Measurements from ENCODE around the gene TFCP2L1. TPM values are rescaled to one million over a fixed set of nuclear protein-coding genes. Genes with fewer than 3 reads are reported as not detected.
A peak's percentile ranks its signal among the peaks of the same experiment; 100 is the strongest.

The TFCP2L1 gene
- total and polyA plus RNA-seq, 7 experiments from 2014 or later: 0.19 to 0.24 TPM; not detected in 5

DNA sequence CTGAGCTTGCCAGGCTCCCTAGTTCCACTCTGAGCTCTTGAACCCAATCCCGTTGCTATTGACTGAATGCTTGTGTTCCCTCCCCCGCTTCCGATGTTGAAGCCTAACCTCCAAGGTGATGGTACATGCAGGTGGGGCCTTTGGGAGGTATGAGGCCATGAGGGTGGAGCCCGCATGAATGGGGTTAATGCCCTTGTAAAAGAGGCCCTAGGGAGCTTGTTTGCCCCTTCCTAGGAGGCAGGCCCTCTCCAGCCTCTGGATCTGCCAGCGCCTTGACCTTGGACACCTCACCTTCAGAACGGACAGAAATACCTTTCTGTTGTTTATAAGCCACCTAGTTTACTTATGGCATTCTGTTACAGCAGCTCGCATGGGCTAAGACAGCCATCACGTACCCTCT is 71.6 kb downstream of the TFCP2L1 start:
- Mint-ChIP-seq H3K27ac (no peak overlapping the region), H3K4me3 (no peak overlapping the region), H3K4me1 (peaks cover 0 to 1% (median 0%) of the 10 kb centered on the region in 7 donors), H3K9me3 (no peaks in the 10 kb centered on the region), H3K36me3 (no peaks in the 10 kb centered on the region), H3K27me3 (peaks cover 0 to 9% (median 0%) of the 10 kb centered on the region in 5 donors)
- CTCF ChIA-PET: no interaction called here
- POLR2A ChIA-PET: no interaction called here
- ATAC-seq: no peak
- DNase-seq: no peak
- Histone ChIP-seq H3K27ac (ENCODE audit: low read depth, low read length) (no peak overlapping the region), H3K9me3 (ENCODE audit: control insufficient read depth in 2 of 3, low read length in 3 of 3) (no peaks in the 10 kb centered on the region), H3K4me1 (ENCODE audit: control insufficient read depth in 2 of 2, insufficient read depth in 2 of 2, low read length in 2 of 2) (no peaks in the 10 kb centered on the region), H3K27me3 (ENCODE audit: control insufficient read depth in 2 of 2, insufficient read depth in 2 of 2, low read length in 2 of 2) (no peaks in the 10 kb centered on the region), H3K36me3 (ENCODE audit: control insufficient read depth in 2 of 3, insufficient read depth in 3 of 3, low read length in 3 of 3) (no peaks in the 10 kb centered on the region), H3K4me3 (ENCODE audit: low read length) (no peak overlapping the region)
- intact Hi-C loops (cut with micrococcal nuclease): no loop called here

DNA sequence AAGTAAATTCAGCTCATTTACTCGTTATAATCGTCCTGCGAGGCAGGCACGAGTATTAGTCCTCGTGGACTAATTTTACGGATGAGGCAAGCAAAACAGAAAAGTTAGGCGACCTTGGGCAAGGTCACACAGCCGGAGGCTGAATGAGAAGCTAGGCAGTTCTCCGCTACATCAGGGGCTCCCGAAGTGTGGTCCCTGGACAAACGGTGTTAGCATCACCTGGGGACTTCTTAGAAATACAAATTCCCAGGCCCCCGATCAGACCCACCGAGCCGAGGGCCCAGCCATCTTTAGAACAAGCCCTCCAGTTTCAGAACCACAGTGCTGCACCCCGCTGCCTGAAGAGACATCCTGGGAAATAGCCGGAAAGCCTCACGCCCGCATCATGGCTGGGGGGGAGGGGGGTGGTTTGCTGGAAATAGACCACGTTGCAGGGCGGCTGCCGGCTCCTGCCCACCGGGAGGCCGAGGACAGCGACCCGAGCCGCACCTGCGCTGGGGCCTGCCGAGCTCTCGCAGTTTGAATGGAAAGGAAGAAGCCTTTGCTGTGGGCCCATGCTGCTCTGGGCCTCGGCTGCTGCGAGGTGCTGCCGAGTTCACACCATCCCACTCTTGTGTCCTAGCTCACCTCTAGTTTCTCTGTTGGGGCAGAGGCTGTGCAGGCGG is 72.2 kb downstream of the TFCP2L1 start:
- H3K36me3 ChIP-seq (ENCODE audit: control insufficient read depth in 2 of 3, insufficient read depth in 3 of 3, low read length in 3 of 3): no peaks in the 10 kb centered on the region
- Mint-ChIP-seq H3K4me3 (no peak overlapping the region), H3K9me3 (no peaks in the 10 kb centered on the region), H3K36me3 (no peaks in the 10 kb centered on the region), H3K27me3 (peaks cover 0 to 9% (median 0%) of the 10 kb centered on the region in 5 donors), H3K27ac (no peak overlapping the region), H3K4me1 (peaks cover 0 to 1% (median 0%) of the 10 kb centered on the region in 7 donors)
- ChIA-PET POLR2A (no interaction called here), CTCF (no interaction called here)
- H3K4me3 ChIP-seq (ENCODE audit: low read length): no peak overlapping the region
- H3K27ac ChIP-seq (ENCODE audit: low read depth, low read length): no peak overlapping the region
- no peaks in the 10 kb centered on the region for H3K9me3 ChIP-seq (ENCODE audit: control insufficient read depth in 2 of 3, low read length in 3 of 3)
- no peaks in the 10 kb centered on the region for H3K4me1 ChIP-seq (ENCODE audit: control insufficient read depth in 2 of 2, insufficient read depth in 2 of 2, low read length in 2 of 2)
- intact Hi-C loops (cut with micrococcal nuclease): no loop called here
- ATAC-seq (no peak), DNase-seq (no peak)
- H3K27me3 ChIP-seq (ENCODE audit: control insufficient read depth in 2 of 2, insufficient read depth in 2 of 2, low read length in 2 of 2): no peaks in the 10 kb centered on the region

GRCh38 chr2:121211689-121212151 is 73.3 kb downstream of the TFCP2L1 start:
- Histone ChIP-seq H3K27me3 (ENCODE audit: control insufficient read depth in 2 of 2, insufficient read depth in 2 of 2, low read length in 2 of 2) (no peaks in the 10 kb centered on the region), H3K4me1 (ENCODE audit: control insufficient read depth in 2 of 2, insufficient read depth in 2 of 2, low read length in 2 of 2) (no peaks in the 10 kb centered on the region), H3K9me3 (ENCODE audit: control insufficient read depth in 2 of 3, low read length in 3 of 3) (no peaks in the 10 kb centered on the region), H3K4me3 (ENCODE audit: low read length) (no peak overlapping the region), H3K27ac (ENCODE audit: low read depth, low read length) (no peak overlapping the region), H3K36me3 (ENCODE audit: control insufficient read depth in 2 of 3, insufficient read depth in 3 of 3, low read length in 3 of 3) (no peaks in the 10 kb centered on the region)
- H3K4me1 Mint-ChIP-seq: peaks cover 0 to 1% (median 0%) of the 10 kb centered on the region in 7 donors
- H3K9me3 Mint-ChIP-seq: no peaks in the 10 kb centered on the region
- peaks cover 0 to 9% (median 0%) of the 10 kb centered on the region in 5 donors for H3K27me3 Mint-ChIP-seq
- H3K27ac Mint-ChIP-seq: no peak overlapping the region
- H3K36me3 Mint-ChIP-seq: no peaks in the 10 kb centered on the region
- DNase-seq (no peak), ATAC-seq (no peak)
- H3K4me3 Mint-ChIP-seq: no peak overlapping the region
- ChIA-PET POLR2A (no interaction called here), CTCF (no interaction called here)
- intact Hi-C loops (cut with micrococcal nuclease): no loop called here

DNA sequence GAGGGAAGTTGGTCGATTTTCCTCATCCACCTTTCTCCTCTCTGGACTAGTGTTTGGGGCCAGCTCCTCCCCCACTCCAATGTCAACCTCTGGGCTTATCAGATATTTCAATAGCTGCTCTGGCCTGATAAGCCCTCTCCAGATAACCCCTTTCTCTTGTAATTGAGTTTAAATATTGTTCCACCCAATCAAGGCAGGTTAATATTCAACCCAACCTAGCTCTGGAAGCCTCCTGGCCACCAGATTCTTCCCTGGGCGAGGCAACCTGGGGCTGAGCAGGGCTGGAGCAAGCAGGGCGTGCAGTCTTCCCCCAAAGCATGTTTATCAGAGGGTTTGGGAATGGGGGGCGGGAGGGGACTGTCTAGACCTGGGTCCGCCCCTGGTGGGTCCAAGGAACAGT is 73.8 kb downstream of the TFCP2L1 start:
- no peak overlapping the region for H3K27ac ChIP-seq (ENCODE audit: low read depth, low read length)
- H3K27me3 ChIP-seq (ENCODE audit: control insufficient read depth in 2 of 2, insufficient read depth in 2 of 2, low read length in 2 of 2): no peaks in the 10 kb centered on the region
- no peak for DNase-seq
- no peaks in the 10 kb centered on the region for H3K9me3 Mint-ChIP-seq
- no peak overlapping the region for H3K27ac Mint-ChIP-seq
- H3K9me3 ChIP-seq (ENCODE audit: control insufficient read depth in 2 of 3, low read length in 3 of 3): no peaks in the 10 kb centered on the region
- ChIA-PET CTCF (no interaction called here), POLR2A (no interaction called here)
- intact Hi-C loops (cut with micrococcal nuclease): no loop called here
- H3K36me3 Mint-ChIP-seq: no peaks in the 10 kb centered on the region
- no peaks in the 10 kb centered on the region for H3K4me1 Mint-ChIP-seq
- no peaks in the 10 kb centered on the region for H3K36me3 ChIP-seq (ENCODE audit: control insufficient read depth in 2 of 3, insufficient read depth in 3 of 3, low read length in 3 of 3)
- no peak overlapping the region for H3K4me3 Mint-ChIP-seq
- ATAC-seq: no peak
- no peak overlapping the region for H3K4me3 ChIP-seq (ENCODE audit: low read length)
- peaks cover 0 to 9% (median 0%) of the 10 kb centered on the region in 5 donors for H3K27me3 Mint-ChIP-seq
- H3K4me1 ChIP-seq (ENCODE audit: control insufficient read depth in 2 of 2, insufficient read depth in 2 of 2, low read length in 2 of 2): no peaks in the 10 kb centered on the region

DNA sequence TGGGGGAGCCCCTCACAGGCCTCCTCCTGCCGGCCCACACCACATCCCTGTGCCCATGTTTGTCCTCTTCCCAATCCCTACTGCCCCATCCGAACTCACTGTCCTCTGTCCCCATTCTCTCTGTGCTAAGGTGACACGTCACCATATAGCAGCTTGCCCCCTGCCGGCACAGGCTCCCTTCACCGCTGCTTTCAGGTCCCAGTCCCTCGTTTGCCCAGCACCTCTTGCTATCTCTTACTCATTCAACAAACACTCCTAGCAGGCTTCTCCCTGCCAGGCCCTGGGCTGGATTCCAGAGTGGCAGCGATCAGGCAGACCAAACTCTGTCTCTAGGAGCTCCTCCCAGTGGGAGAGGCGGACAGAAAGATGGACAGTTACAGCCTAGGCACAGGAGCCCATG is 74.3 kb downstream of the TFCP2L1 start:
- Mint-ChIP-seq H3K36me3 (no peaks in the 10 kb centered on the region), H3K9me3 (no peaks in the 10 kb centered on the region), H3K4me1 (no peaks in the 10 kb centered on the region), H3K27me3 (peaks cover 0 to 9% (median 0%) of the 10 kb centered on the region in 5 donors), H3K4me3 (no peak overlapping the region), H3K27ac (no peak overlapping the region)
- no peaks in the 10 kb centered on the region for H3K9me3 ChIP-seq (ENCODE audit: control insufficient read depth in 2 of 3, low read length in 3 of 3)
- H3K27me3 ChIP-seq (ENCODE audit: control insufficient read depth in 2 of 2, insufficient read depth in 2 of 2, low read length in 2 of 2): no peaks in the 10 kb centered on the region
- ATAC-seq (peak; percentile 12), DNase-seq (no peak)
- no peak overlapping the region for H3K27ac ChIP-seq (ENCODE audit: low read depth, low read length)
- no peak overlapping the region for H3K4me3 ChIP-seq (ENCODE audit: low read length)
- CTCF ChIA-PET: no interaction called here
- no peaks in the 10 kb centered on the region for H3K4me1 ChIP-seq (ENCODE audit: control insufficient read depth in 2 of 2, insufficient read depth in 2 of 2, low read length in 2 of 2)
- POLR2A ChIA-PET: no interaction called here
- intact Hi-C loops (cut with micrococcal nuclease): no loop called here
- H3K36me3 ChIP-seq (ENCODE audit: control insufficient read depth in 2 of 3, insufficient read depth in 3 of 3, low read length in 3 of 3): no peaks in the 10 kb centered on the region

DNA sequence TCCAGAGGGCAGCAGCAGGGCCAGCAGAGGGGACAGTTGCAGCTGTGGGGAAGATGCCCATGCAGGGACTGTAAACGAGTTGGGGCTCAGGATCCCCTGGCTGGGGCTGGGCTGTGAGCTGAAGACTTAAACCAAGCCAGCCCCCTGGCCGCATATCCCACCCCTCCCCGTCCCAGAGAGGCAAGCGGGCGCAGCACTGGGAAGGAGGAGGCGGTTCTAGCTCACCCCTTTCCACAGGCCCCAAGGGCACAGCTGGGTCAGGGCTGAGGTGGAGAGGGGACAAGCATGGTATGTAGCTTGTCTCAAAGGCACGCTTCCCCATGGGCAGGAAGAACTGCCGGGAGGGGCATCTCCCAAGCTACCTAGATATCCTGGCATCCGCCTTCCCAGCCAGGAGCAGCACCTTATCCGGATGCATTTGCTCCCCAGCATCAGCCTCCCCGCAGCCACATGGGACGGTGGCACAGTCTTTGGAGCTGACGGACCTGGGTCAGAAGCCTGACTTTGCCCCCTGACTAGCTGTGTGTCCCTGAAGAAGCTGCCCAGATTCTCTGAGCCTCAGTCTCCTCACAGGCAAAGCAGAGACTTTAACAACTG is 75.9 kb downstream of the TFCP2L1 start:
- Mint-ChIP-seq H3K4me1 (no peaks in the 10 kb centered on the region), H3K36me3 (no peaks in the 10 kb centered on the region), H3K27ac (no peak overlapping the region), H3K4me3 (no peak overlapping the region), H3K27me3 (peaks cover 0 to 5% (median 0%) of the 10 kb centered on the region in 5 donors), H3K9me3 (no peaks in the 10 kb centered on the region)
- no peaks in the 10 kb centered on the region for H3K4me1 ChIP-seq (ENCODE audit: control insufficient read depth in 2 of 2, insufficient read depth in 2 of 2, low read length in 2 of 2)
- H3K27me3 ChIP-seq (ENCODE audit: control insufficient read depth in 2 of 2, insufficient read depth in 2 of 2, low read length in 2 of 2): no peaks in the 10 kb centered on the region
- no peak overlapping the region for H3K27ac ChIP-seq (ENCODE audit: low read depth, low read length)
- no peaks in the 10 kb centered on the region for H3K9me3 ChIP-seq (ENCODE audit: control insufficient read depth in 2 of 3, low read length in 3 of 3)
- CTCF ChIA-PET: no interaction called here
- intact Hi-C loops (cut with micrococcal nuclease): no loop called here
- H3K4me3 ChIP-seq (ENCODE audit: low read length): no peak overlapping the region
- H3K36me3 ChIP-seq (ENCODE audit: control insufficient read depth in 2 of 3, insufficient read depth in 3 of 3, low read length in 3 of 3): no peaks in the 10 kb centered on the region
- DNase-seq (no peak), ATAC-seq (peak; percentile 10)
- POLR2A ChIA-PET: no interaction called here

DNA sequence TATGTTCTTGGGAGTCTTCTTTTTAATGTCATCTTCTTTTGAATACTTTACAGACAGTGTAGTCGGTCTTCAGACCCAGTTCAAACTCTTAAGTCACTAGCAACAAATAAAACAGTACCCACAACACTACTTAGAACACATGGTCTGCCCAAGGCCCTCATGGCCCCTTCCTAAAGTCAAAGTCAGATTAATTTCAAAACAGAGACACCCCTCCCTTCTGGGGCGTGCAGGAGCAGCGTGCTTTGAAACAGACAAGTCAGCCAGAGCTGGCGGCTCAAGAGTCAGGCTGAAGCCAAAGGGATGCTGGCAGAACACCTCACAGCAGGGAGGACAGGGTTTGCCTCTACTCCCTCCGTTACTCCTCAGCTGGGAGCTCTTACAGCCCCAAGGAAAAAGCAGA is 77.5 kb downstream of the TFCP2L1 start:
- Histone ChIP-seq H3K4me3 (ENCODE audit: low read length) (no peak overlapping the region), H3K27me3 (ENCODE audit: control insufficient read depth in 2 of 2, insufficient read depth in 2 of 2, low read length in 2 of 2) (no peaks in the 10 kb centered on the region), H3K27ac (ENCODE audit: low read depth, low read length) (no peak overlapping the region), H3K36me3 (ENCODE audit: control insufficient read depth in 2 of 3, insufficient read depth in 3 of 3, low read length in 3 of 3) (no peaks in the 10 kb centered on the region), H3K4me1 (ENCODE audit: control insufficient read depth in 2 of 2, insufficient read depth in 2 of 2, low read length in 2 of 2) (no peaks in the 10 kb centered on the region), H3K9me3 (ENCODE audit: control insufficient read depth in 2 of 3, low read length in 3 of 3) (no peaks in the 10 kb centered on the region)
- H3K27ac Mint-ChIP-seq: no peak overlapping the region
- H3K27me3 Mint-ChIP-seq: peaks cover 0 to 3% (median 0%) of the 10 kb centered on the region in 5 donors
- H3K4me1 Mint-ChIP-seq: no peaks in the 10 kb centered on the region
- no peaks in the 10 kb centered on the region for H3K36me3 Mint-ChIP-seq
- no peak overlapping the region for H3K4me3 Mint-ChIP-seq
- H3K9me3 Mint-ChIP-seq: no peaks in the 10 kb centered on the region
- ChIA-PET CTCF (no interaction called here), POLR2A (no interaction called here)
- intact Hi-C loops (cut with micrococcal nuclease): no loop called here
- DNase-seq (no peak), ATAC-seq (no peak)
